Activated T-cell treated with anti-CD3 and anti-CD28 coated beads for 48 hours (primary cell): ENCODE results near the gene SFT2D1.
"Not testable (repeated sequence)": the region's sequence is repeated elsewhere in the genome, so short reads cannot be mapped to it uniquely, and the experiment has no call there.

ENCODE experiments used
- DNase-seq: peaks from one replicate; pipeline ENCODE4 v3.0.0-alpha.2; 2020; ENCODE audit warnings: low read depth

The SFT2D1 gene

GRCh38 chr6:166364456-166364855, 22.1 kb upstream of the SFT2D1 start:
- DNase-seq = no peak

- not testable (repeated sequence) for DNase-seq
Measured at GRCh38 chr6:166362427-166362826, 20.1 kb upstream of the SFT2D1 start.

- no peak for DNase-seq
Measured at GRCh38 chr6:166361077-166361429, 18.7 kb upstream of the SFT2D1 start.

DNA sequence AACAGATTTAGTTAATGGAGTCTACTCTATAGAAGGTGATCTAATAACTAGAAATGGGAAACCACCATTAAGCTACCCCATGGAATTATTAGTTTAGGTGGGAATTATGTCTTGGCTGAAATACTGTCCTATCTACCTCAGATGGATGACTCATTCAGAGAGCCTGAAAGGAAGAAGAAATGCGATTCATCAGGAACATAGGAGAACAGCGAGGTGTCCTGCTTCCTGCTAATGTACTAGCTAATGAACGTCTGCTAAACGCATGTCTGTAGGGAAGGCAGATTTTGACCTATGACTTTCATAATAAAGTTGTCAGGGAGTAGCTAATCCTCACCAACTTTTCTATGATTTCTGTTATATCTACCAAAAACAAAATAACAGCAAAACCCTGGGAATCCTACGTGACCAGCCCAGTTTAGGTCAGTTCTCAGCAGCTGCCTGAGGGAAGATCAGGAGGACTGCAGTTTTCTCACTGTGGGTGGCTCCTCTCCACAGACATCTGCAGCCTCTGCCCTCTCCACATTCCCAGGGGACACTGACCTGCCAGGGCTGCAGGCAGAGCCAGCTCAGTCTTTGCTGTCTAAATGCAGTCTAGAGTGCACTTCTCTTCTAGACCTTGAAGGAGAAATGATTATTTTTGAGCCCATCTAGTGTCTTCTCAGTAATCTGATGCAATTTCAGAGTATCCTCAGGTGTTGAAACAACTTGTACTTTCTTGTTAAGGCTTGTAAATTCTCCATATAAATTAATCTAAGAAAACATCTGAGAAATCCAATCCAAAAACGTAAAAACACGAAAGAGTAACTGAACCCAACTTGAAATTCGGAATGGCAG, 18.1 kb upstream of the SFT2D1 start:
- DNase-seq = no peak

- DNase-seq = no peak
Measured at GRCh38 chr6:166355552-166355951, 13.2 kb upstream of the SFT2D1 start.

- DNase-seq = no peak
Measured at GRCh38 chr6:166354965-166355364, 12.6 kb upstream of the SFT2D1 start.

- no peak for DNase-seq
Measured at GRCh38 chr6:166354143-166354542, 11.8 kb upstream of the SFT2D1 start.

GRCh38 chr6:166353507-166353906, 11.2 kb upstream of the SFT2D1 start:
- no peak for DNase-seq

- no peak for DNase-seq
Measured at GRCh38 chr6:166352923-166353322, 10.6 kb upstream of the SFT2D1 start.

DNA sequence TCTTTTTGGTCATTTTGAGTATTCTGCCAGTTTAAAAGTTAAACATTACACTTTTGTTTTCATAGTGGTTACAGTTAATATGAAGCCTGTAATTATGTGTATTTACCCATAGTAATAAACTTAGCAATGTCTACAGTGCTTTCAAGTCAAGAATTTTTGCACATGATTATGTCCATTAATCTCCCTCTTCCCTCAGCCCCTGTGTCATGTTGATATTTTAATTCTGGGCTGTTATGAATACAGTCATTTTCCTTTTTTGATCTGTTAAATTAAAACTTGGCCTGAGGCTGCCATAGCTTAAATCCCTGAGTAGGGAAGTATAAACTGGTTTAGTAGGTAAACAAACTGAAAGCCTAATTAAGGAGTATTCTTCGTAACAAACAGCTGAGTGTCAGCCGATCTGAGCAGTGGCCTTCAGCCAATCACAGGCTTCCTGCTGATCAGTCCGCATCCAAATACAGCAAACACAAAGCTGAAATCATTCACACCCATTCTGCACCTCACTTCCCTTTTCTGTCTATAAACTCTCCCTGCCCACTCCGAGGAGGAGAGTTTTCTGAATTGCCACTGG, 9.5 kb upstream of the SFT2D1 start:
- DNase-seq = no peak

DNA sequence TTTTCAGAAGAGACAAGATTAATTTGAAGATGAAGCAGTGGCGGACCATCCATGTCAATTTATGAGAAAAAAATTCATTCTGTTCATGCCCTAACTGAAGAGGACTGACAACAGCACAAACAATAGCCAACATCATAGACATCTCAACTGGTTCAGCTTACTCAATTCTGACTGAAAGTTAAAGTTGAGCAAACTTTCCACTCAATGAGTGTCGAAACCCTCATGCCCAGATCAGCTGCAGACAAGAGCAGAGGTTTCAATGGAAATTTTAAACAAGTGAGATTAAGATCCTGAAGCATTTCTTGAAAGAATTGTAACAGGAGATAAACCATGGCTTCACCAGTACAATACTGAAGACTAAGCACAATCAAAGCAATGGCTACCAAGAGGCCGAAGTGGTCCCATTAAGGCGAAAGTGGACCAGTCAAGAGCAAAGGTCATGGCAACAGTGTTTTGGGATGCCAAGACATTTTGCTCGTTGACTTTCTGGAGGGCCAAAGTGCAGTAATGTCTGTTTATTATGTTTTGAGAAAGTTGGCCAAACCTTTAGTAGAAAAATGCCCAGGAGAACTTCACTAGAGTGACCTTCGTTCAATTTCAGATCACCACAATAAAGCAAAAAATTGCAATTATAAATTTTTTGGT, 6.1 kb upstream of the SFT2D1 start:
- DNase-seq = no peak

GRCh38 chr6:166346965-166347364, 4.6 kb upstream of the SFT2D1 start:
- no peak for DNase-seq

- DNase-seq = no peak
Measured at GRCh38 chr6:166346449-166346848, 4.1 kb upstream of the SFT2D1 start.

GRCh38 chr6:166345672-166346071, 3.3 kb upstream of the SFT2D1 start:
- not testable (repeated sequence) for DNase-seq

GRCh38 chr6:166344921-166345320, 2.6 kb upstream of the SFT2D1 start:
- DNase-seq = not testable (repeated sequence)

DNA sequence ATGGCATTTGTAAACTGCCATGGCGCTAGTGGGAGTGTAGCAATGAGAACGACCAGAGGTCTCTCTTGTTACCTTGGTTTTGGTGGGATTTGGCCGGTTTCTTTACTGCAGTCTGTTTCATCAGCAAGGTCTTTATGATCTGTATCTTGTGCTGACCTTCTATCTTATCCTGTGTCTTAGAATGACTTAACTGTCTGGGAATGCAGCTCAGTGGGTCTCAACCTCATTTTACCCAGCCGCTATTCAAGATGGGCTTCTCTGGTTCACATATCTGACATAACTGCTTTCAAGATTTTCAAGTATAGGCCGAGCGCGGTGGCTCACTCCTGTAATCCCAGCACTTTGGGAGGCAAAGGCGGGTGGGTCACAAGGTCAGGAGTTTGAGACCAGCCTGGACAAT, 1.9 kb upstream of the SFT2D1 start:
- DNase-seq = no peak

DNA sequence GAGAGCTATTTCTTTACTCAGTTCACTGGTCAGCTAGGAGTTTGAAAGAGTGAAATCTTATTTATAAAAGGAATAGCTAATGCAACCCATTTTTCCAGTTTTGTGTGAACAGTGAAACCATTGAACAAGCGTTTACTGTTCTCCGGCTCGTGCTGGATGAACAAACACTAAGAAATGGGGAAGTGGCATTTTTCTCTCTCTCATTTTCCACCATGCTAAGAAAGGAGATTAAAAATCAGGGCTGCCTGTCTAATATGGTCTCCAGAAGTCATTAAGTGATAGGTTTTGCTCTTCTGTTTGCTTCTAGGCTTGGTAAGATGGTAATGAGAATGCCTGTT, 774 bp upstream of the SFT2D1 start:
- no peak for DNase-seq

DNA sequence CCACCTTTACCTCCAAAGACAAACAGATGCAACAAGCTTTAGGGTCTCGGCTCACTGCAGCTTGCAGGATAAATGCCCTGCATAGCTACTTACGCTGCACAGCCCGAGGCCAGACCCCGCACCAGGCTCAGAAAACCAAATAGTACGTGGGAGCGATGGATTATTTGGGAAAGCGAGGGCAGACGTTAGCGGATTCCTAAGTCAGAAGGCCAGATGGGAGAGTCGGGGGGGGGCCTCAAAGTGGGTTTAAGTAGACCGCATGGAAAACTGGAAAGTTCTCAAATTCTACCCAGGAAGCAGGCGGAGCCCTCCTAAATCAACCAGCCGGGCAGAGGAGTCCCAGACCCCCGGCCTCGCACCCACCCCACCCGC, 382 bp downstream of the SFT2D1 start:
- no peak for DNase-seq

GRCh38 chr6:166341464-166341863, 881 bp downstream of the SFT2D1 start:
- no peak for DNase-seq

- no peak for DNase-seq
Measured at GRCh38 chr6:166338854-166339253, 3.5 kb downstream of the SFT2D1 start.

GRCh38 chr6:166336847-166337246, 5.5 kb downstream of the SFT2D1 start:
- DNase-seq = no peak

DNA sequence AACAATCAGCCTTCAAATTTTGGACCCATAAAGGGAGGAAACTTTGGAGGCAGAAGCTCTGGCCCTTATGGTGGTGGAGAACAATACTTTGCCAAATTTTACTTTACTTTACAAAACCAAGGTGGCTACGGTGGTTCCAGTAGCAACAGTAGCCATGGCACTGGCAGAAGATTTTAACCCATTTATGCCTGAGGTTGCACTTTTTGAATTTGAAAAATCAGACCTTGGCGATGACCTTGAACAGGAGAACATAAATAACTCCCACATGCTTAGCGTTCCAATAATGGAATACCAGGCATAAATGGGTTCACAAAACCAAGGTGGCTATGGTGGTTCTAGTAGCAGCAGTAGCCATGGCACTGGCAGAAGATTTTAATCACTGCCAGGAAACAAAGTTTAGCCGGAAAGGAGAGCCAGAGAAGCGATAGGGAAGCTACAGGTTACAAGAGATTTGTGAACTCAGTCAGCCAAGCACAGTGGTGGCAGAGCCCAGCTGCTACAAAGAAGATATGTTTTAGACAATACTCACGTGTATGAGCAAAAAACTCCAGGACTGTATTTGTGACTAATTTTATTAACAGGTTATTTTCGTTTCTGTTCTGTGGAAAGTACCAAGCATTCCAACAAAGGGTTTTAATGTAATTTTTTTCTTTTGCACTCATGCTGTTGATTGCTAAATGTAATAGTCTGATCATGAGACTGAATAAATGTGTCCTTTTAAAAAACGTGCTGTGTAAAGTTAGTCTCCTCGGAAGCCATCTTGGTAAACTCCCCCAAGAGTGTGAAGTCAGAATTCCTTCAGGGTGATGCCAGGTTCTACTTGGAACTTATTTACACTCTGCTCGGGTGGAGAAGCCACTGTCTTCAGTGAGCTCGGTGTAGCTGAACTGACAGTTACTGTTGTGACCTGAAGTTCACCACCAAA, 6.7 kb downstream of the SFT2D1 start:
- DNase-seq = no peak

- DNase-seq = no peak
Measured at GRCh38 chr6:166334878-166335277, 7.5 kb downstream of the SFT2D1 start.
